Natural killer cell (primary cell): ENCODE data around the gene PPM1J. TPM values are rescaled to one million over a fixed set of nuclear protein-coding genes. Genes with fewer than 3 reads are reported as not detected.
A peak's percentile ranks its signal among the peaks of the same experiment; 100 is the strongest.
"Not testable (repeated sequence)": the region's sequence is repeated elsewhere in the genome, so short reads cannot be mapped to it uniquely, and the experiment has no call there.

ENCODE experiments used
- ATAC-seq, 3 donors: fragments of 150-1000 bp in 2 of 3; fragments of 200-7000 bp in 1 of 3; cut with Tn5 transposase; 1 replicate in 1 of 3; 2 replicates in 2 of 3; pipeline ENCODE4 v1.10.0; 2021; ENCODE audit warnings: mild to moderate bottlenecking in 2 of 3, moderate library complexity in 2 of 3
- DNase-seq, 2 donors: peaks; one replicate each; pipeline versions ENCODE4 v3.0.0 to v3.0.0-alpha.2; 2013 to 2021; ENCODE audit warnings: mixed read lengths in 1 of 2
- H3K27ac ChIP-seq: one replicate; pipeline ENCODE4 v1.5.1; 2013; ENCODE audit warnings: mild to moderate bottlenecking, low read length
- H3K27me3 ChIP-seq: one replicate; pipeline ENCODE4 v1.6.1; 2013; ENCODE audit warnings: low read length; ENCODE audit not compliant: control insufficient read depth, insufficient read depth
- H3K36me3 ChIP-seq: one replicate; pipeline ENCODE4 v1.6.1; 2013; ENCODE audit warnings: low read length; ENCODE audit not compliant: control insufficient read depth, insufficient read depth
- H3K4me1 ChIP-seq: one replicate; pipeline ENCODE4 v1.6.1; 2013; ENCODE audit warnings: low read length; ENCODE audit not compliant: control insufficient read depth, insufficient read depth
- H3K4me3 ChIP-seq: one replicate; pipeline ENCODE4 v1.5.1; 2013; ENCODE audit warnings: low read length
- H3K9me3 ChIP-seq: one replicate; pipeline ENCODE4 v1.6.1; 2013; ENCODE audit warnings: low read length; ENCODE audit not compliant: control insufficient read depth, insufficient read depth
- H3K27ac Mint-ChIP-seq, 2 donors: one replicate each; pipeline ENCODE4 v1.8.0; 2022; ENCODE audit warnings: mild to moderate bottlenecking in 2 of 2, mixed read lengths in 2 of 2, moderate library complexity in 1 of 2
- H3K27me3 Mint-ChIP-seq, 2 donors: one replicate each; pipeline ENCODE4 v1.8.0; 2022; ENCODE audit warnings: low read depth in 2 of 2, mixed read lengths in 2 of 2
- H3K36me3 Mint-ChIP-seq: one replicate; pipeline ENCODE4 v1.8.0; 2022; ENCODE audit warnings: mixed read lengths
- H3K4me1 Mint-ChIP-seq, 2 donors: one replicate each; pipeline ENCODE4 v1.8.0; 2022; ENCODE audit warnings: mixed read lengths in 2 of 2
- H3K4me3 Mint-ChIP-seq: one replicate; pipeline ENCODE4 v1.8.0; 2022; ENCODE audit warnings: mild to moderate bottlenecking, moderate library complexity, mixed read lengths
- H3K9me3 Mint-ChIP-seq, 2 donors: one replicate each; pipeline ENCODE4 v1.8.0; 2022; ENCODE audit warnings: mixed read lengths in 2 of 2
- CTCF ChIP-seq: fragments of 200-600 bp; IDR thresholded peaks from one replicate; pipeline ENCODE4 v1.8.0; 2022; ENCODE audit warnings: antibody characterized with exemption
- WGBS: methylation state at CpG from one replicate; pipeline ENCODE4 v1.1.7; 2013; ENCODE audit warnings: missing lambda C conversion rate; ENCODE audit not compliant: insufficient coverage; 5-methylcytosine and 5-hydroxymethylcytosine counted together
- intact Hi-C: fragments of 100-400 bp; cut with micrococcal nuclease; formaldehyde crosslinking; loops from one replicate; pipeline ENCODE4 v1.14.2; 2022
- total RNA-seq, 4 donors: library from RNA; stranded (reverse); fragments of 120-200 nt in 1 of 4; gene quantifications; one replicate each; pipeline versions ENCODE4 v1.2.3 to v1.2.4, GENCODE V29; 2013 to 2022

Gene PPM1J
- total RNA-seq, 3 donors from 2014 or later (not counting 1 experiment from before 2014, with no cell fraction given): 0.26 TPM; not detected in 2

GRCh38 chr1:112727716-112728115 lies 12.6 kb upstream of the PPM1J start:
- peaks cover 6% of the 10 kb centered on the region in 2 donors for H3K4me1 Mint-ChIP-seq
- ATAC-seq (no peak), DNase-seq (no peak)
- H3K27ac Mint-ChIP-seq: no peak overlapping the region
- Histone ChIP-seq H3K4me1 (peaks cover 4% of the 10 kb centered on the region), H3K4me3 (no peak overlapping the region), H3K36me3 (no peaks in the 10 kb centered on the region), H3K27me3 (no peaks in the 10 kb centered on the region), H3K27ac (no peak overlapping the region), H3K9me3 (no peaks in the 10 kb centered on the region)
- H3K4me3 Mint-ChIP-seq: no peak overlapping the region
- intact Hi-C loops: no loop called here
- H3K27me3 Mint-ChIP-seq: peaks cover 0 to 7% of the 10 kb centered on the region in 2 donors
- WGBS: 62% methylated on average over 2 of the region's 2 CpGs
- H3K9me3 Mint-ChIP-seq: no peaks in the 10 kb centered on the region
- TF ChIP-seq CTCF: no peak
- no peaks in the 10 kb centered on the region for H3K36me3 Mint-ChIP-seq

GRCh38 chr1:112724240-112724639 lies 9.1 kb upstream of the PPM1J start:
- H3K27ac Mint-ChIP-seq, intact Hi-C loops, H3K36me3 ChIP-seq, H3K4me1 ChIP-seq, H3K27ac ChIP-seq, H3K36me3 Mint-ChIP-seq, ATAC-seq, DNase-seq, H3K9me3 Mint-ChIP-seq, H3K27me3 ChIP-seq, H3K9me3 ChIP-seq, H3K4me3 ChIP-seq, H3K4me3 Mint-ChIP-seq: not testable (repeated sequence)
- peaks cover 6 to 11% of the 10 kb centered on the region in 2 donors for H3K4me1 Mint-ChIP-seq
- H3K27me3 Mint-ChIP-seq: peaks cover 0 to 14% of the 10 kb centered on the region in 2 donors
- WGBS: 100% methylated on average over 2 of the region's 4 CpGs

- no peaks in the 10 kb centered on the region for H3K36me3 Mint-ChIP-seq
- no peaks in the 10 kb centered on the region for H3K9me3 Mint-ChIP-seq
- TF ChIP-seq CTCF: no peak
- Histone ChIP-seq H3K27ac (no peak overlapping the region), H3K27me3 (peaks cover 8% of the 10 kb centered on the region), H3K4me1 (peaks cover 16% of the 10 kb centered on the region), H3K36me3 (no peaks in the 10 kb centered on the region), H3K9me3 (no peaks in the 10 kb centered on the region), H3K4me3 (no peak overlapping the region)
- H3K27me3 Mint-ChIP-seq: peaks cover 0 to 19% of the 10 kb centered on the region in 2 donors
- peaks cover 6 to 14% of the 10 kb centered on the region in 2 donors for H3K4me1 Mint-ChIP-seq
- intact Hi-C loops: no loop called here
- H3K4me3 Mint-ChIP-seq: no peak overlapping the region
- DNase-seq (no peak), ATAC-seq (no peak)
- WGBS: 78% methylated on average over 8 of the region's 8 CpGs
- H3K27ac Mint-ChIP-seq: no peak overlapping the region
Observed at GRCh38 chr1:112723511-112723839, 8.3 kb upstream of the PPM1J start.

GRCh38 chr1:112722601-112723510 lies 7.7 kb upstream of the PPM1J start:
- Histone ChIP-seq H3K4me1 (peaks cover 19% of the 10 kb centered on the region), H3K4me3 (no peak overlapping the region), H3K9me3 (no peaks in the 10 kb centered on the region), H3K36me3 (no peaks in the 10 kb centered on the region), H3K27ac (no peak overlapping the region), H3K27me3 (peaks cover 8% of the 10 kb centered on the region)
- DNase-seq: no peak
- Mint-ChIP-seq H3K36me3 (no peaks in the 10 kb centered on the region), H3K4me1 (peaks cover 6 to 15% of the 10 kb centered on the region in 2 donors), H3K27ac (no peak overlapping the region), H3K27me3 (peaks cover 0 to 19% of the 10 kb centered on the region in 2 donors), H3K9me3 (no peaks in the 10 kb centered on the region), H3K4me3 (no peak overlapping the region)
- TF ChIP-seq CTCF: no peak
- peak in 1 of 3 donors; percentile 17 for ATAC-seq
- 25% methylated on average over 33 of the region's 35 CpGs for WGBS
- intact Hi-C loops: no loop called here
